H1 (cell line): Measurements from ENCODE around the gene PLCL2. TPM values are rescaled to one million over a fixed set of nuclear protein-coding genes. Genes with fewer than 3 reads are reported as not detected.
A peak's percentile ranks its signal among the peaks of the same experiment; 100 is the strongest.

Source experiments
- ATF3 ChIP-seq: IDR thresholded peaks from 2 replicates; pipeline ENCODE4 v1.6.1; 2011; ENCODE audit warnings: low read depth, mild to moderate bottlenecking, low read length; ENCODE audit not compliant: insufficient read depth
- CBX5 ChIP-seq: fragments of 300-800, 300-1000 bp; sonication (generic); IDR thresholded peaks from 2 replicates; pipeline ENCODE4 v1.7.1; 2016; ENCODE audit warnings: antibody characterized with exemption, low read length, low read depth
- EP300 ChIP-seq, 2 experiments: IDR thresholded peaks; 1 replicate in 1 of 2; 2 replicates in 1 of 2; pipeline ENCODE4 v1.6.1; 2011 to 2012; ENCODE audit warnings: low read depth in 2 of 2, low read length in 2 of 2, mild to moderate bottlenecking in 2 of 2, borderline replicate concordance in 1 of 2, inconsistent platforms in 1 of 2, moderate library complexity in 1 of 2
- EZH2 ChIP-seq: fragments of 200-600 bp; sonication (generic); IDR thresholded peaks from 2 replicates; pipeline ENCODE4 v1.7.1; 2012; ENCODE audit warnings: low read depth, mild to moderate bottlenecking, moderate library complexity, low read length, inconsistent platforms; ENCODE audit not compliant: severe bottlenecking
- HDAC6 ChIP-seq: IDR thresholded peaks from one replicate; pipeline ENCODE4 v1.7.1; 2012; ENCODE audit warnings: low read depth, mild to moderate bottlenecking, inconsistent platforms, low read length, moderate library complexity
- RBBP5 ChIP-seq: IDR thresholded peaks from 2 replicates; pipeline ENCODE4 v1.7.1; 2012; ENCODE audit warnings: low read depth, mild to moderate bottlenecking, inconsistent platforms, low read length, moderate library complexity, borderline replicate concordance
- SAP30 ChIP-seq: fragments of 300-600 bp; sonication (generic); IDR thresholded peaks from 2 replicates; pipeline ENCODE4 v1.7.1; 2012; ENCODE audit warnings: low read length, moderate library complexity, mild to moderate bottlenecking, inconsistent platforms; ENCODE audit not compliant: insufficient read depth, insufficient replicate concordance
- SUZ12 ChIP-seq: fragments of 200-600 bp; sonication (generic); IDR thresholded peaks from 2 replicates; pipeline ENCODE4 v1.6.1; 2012; ENCODE audit warnings: mild to moderate bottlenecking, inconsistent platforms, low read length, moderate library complexity, mixed read lengths
- TEAD4 ChIP-seq: IDR thresholded peaks from 2 replicates; pipeline ENCODE4 v1.6.1; 2012; ENCODE audit warnings: low read depth, low read length, inconsistent platforms, mixed read lengths
- USF2 ChIP-seq: IDR thresholded peaks from 2 replicates; pipeline ENCODE4 v1.6.1; 2011; ENCODE audit warnings: low read length, improper control_type of control experiment
- ZNF274 ChIP-seq: IDR thresholded peaks from 2 replicates; pipeline ENCODE4 v1.7.0; 2012; ENCODE audit warnings: low read length, borderline replicate concordance; ENCODE audit errors: extremely low read depth
- polyA plus RNA-seq, 7 experiments: library from polyadenylated mRNA; depleted of rRNA in 3 of 7; stranded (reverse) in 5 of 7; unstranded in 2 of 7; fragments of >200 nt in 5 of 7; fragments of 200-250 nt in 2 of 7; gene quantifications; 1 replicate in 5 of 7; 2 replicates in 1 of 7; 4 replicates in 1 of 7; pipeline versions ENCODE4 v1.2.1 to v1.2.3, GENCODE V29; 2011 to 2013; ENCODE audit warnings: missing spikeins in 2 of 7, mixed read lengths in 2 of 7
- total RNA-seq: library from RNA; stranded (reverse); fragmentation: NEBNext Ultra II Directional; extraction: Animal tissue kit (Norgen Biotek cat#: 25700); gene quantifications from 2 replicates; pipeline ENCODE4 v1.2.1, GENCODE V29; 2021

PLCL2 gene
- total and polyA plus RNA-seq, 2 of the 8 experiments (the other 6 are each of a cell fraction or from before 2014, with no cell fraction given): 3.5 to 6.8 TPM

- TF ChIP-seq USF2 (no peak), RBBP5 (peak; percentile 63; the same call in 1 of the 2 replicates), SUZ12 (no peak), EP300 (IDR thresholded peaks at IDR 0.05; ENCODE audit: borderline replicate concordance in 1 of 2, low read depth in 2 of 2, low read length in 2 of 2) (no peak), ZNF274 (no peak), TEAD4 (no peak), CBX5 (no peak), EZH2 (no peak), HDAC6 (no peak), SAP30 (peak; percentile 50), ATF3 (no peak)
These were observed at the start of gene PLCL2 (continued) for GRCh38 chr3:16884748-16885592.
